ENCODE results near the gene PDE6C.

Gene PDE6C

GRCh38 chr10:93620925-93621324 is 8.6 kb downstream of the PDE6C start:
- no peak for DNase-seq (ENCODE audit: low read depth, low spot score)
- no peak overlapping the region for H3K4me3 ChIP-seq (ENCODE audit: low read depth, low read length)
- in situ Hi-C loops (cut with HindIII; ENCODE audit: low sequenced_read_pairs): no loop called here
- TF ChIP-seq CTCF (IDR thresholded peaks at IDR 0.05; ENCODE audit: low read depth, low read length): no peak

- no peak for DNase-seq (ENCODE audit: low read depth, low spot score)
- no peak for TF ChIP-seq CTCF (IDR thresholded peaks at IDR 0.05; ENCODE audit: low read depth, low read length)
These were observed 10.6 kb downstream of the PDE6C start for GRCh38 chr10:93622942-93623341.

GRCh38 chr10:93628858-93629257 is 16.5 kb downstream of the PDE6C start:
- H3K4me3 ChIP-seq (ENCODE audit: low read depth, low read length): no peak overlapping the region
- in situ Hi-C loops (cut with HindIII; ENCODE audit: low sequenced_read_pairs): no loop called here
- TF ChIP-seq CTCF (IDR thresholded peaks at IDR 0.05; ENCODE audit: low read depth, low read length): no peak
- no peak for DNase-seq (ENCODE audit: low read depth, low spot score)

More at GRCh38 chr10:93622942-93623341, 10.6 kb downstream of the PDE6C start:
- H3K4me3 ChIP-seq (ENCODE audit: low read depth, low read length): no peak overlapping the region
- in situ Hi-C loops (cut with HindIII; ENCODE audit: low sequenced_read_pairs): no loop called here

GRCh38 chr10:93629647-93630305 is 17.4 kb downstream of the PDE6C start:
- H3K4me3 ChIP-seq (ENCODE audit: low read depth, low read length): no peak overlapping the region
- no peak for DNase-seq (ENCODE audit: low read depth, low spot score)
- TF ChIP-seq CTCF (IDR thresholded peaks at IDR 0.05; ENCODE audit: low read depth, low read length): no peak
- in situ Hi-C loops (cut with HindIII; ENCODE audit: low sequenced_read_pairs): no loop called here

GRCh38 chr10:93630625-93631557 is 18.6 kb downstream of the PDE6C start:
- no peak overlapping the region for H3K4me3 ChIP-seq (ENCODE audit: low read depth, low read length)
- in situ Hi-C loops (cut with HindIII; ENCODE audit: low sequenced_read_pairs): no loop called here
- no peak for TF ChIP-seq CTCF (IDR thresholded peaks at IDR 0.05; ENCODE audit: low read depth, low read length)
- no peak for DNase-seq (ENCODE audit: low read depth, low spot score)

- no peak for DNase-seq (ENCODE audit: low read depth, low spot score)
- H3K4me3 ChIP-seq (ENCODE audit: low read depth, low read length): no peak overlapping the region
- TF ChIP-seq CTCF (IDR thresholded peaks at IDR 0.05; ENCODE audit: low read depth, low read length): no peak
- in situ Hi-C loops (cut with HindIII; ENCODE audit: low sequenced_read_pairs): no loop called here
These were observed 27.5 kb downstream of the PDE6C start for GRCh38 chr10:93639791-93640190.

Data from astrocyte of the spinal cord (primary cell).